ENCODE measurements around the gene TUBGCP6. TPM values are rescaled to one million over a fixed set of nuclear protein-coding genes. Genes with fewer than 3 reads are reported as not detected.

The TUBGCP6 gene
- total RNA-seq, 1 donor from 2014 or later = 58.1 TPM

DNA sequence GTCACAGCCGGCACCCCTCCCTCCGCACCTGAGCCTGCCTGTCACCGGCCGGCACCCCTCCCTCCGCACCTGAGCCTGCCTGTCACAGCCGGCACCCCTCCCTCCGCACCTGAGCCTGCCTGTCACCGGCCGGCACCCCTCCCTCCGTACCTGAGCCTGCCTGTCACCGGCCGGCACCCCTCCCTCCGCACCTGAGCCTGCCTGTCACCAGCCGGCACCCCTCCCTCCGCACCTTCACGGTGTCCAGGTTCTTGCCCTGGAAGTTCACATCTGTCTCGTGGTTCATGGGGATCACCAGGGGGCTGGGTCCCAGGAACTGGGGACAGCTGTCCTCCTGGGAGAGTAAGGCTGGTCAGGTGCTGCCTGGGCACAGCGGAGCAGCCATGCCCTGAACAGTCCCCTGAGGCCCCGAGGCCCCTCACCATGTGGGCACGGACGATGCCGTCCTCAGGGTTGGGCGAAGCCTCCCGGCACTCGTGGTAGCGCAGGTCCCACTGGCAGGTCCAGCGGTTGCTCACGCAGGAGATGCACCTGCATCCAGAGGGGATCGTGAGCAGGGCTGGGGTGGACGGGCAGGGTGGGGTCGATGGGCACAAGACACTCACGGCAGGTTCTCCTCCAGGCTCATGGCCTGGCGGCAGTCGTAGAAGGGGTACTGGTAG is 40.9 kb upstream of the TUBGCP6 start:
- Histone ChIP-seq H3K27me3 (no peaks in the 10 kb centered on the region), H3K27ac (no peak overlapping the region)

DNA sequence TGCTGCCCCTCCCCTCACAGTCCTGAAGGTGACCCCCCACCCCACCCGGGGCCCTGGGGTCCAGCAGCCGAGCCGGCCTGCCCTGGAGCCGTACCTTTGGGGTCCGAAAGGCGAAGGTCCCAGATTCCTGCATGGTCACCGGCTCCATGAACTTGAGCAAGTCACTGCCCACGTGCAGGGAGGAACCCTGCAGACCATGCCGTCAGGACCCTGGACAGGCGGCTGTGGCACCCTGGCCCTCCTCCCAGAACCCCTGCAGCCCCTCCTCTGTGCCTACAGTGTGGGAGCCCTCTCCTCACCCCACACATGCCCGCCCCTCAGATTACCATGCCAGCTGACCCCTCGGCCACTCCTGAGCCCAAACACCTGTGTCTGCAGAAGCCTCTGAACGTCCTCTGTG is 39.7 kb upstream of the TUBGCP6 start:
- no peaks in the 10 kb centered on the region for H3K27me3 ChIP-seq

More for the DNA sequence above, 40.9 kb upstream of the TUBGCP6 start:
- DNase-seq (ENCODE audit: low spot score in 2 of 2) = no peak
- intact Hi-C loops (cut with DNase I) = no loop called here
- Histone ChIP-seq H3K9me3 (no peaks in the 10 kb centered on the region), H3K4me3 (no peak overlapping the region), H3K4me1 (no peaks in the 10 kb centered on the region), H3K36me3 (peaks cover 91 to 94% of the 10 kb centered on the region in 2 donors)
- TF ChIP-seq, protein P1, sequence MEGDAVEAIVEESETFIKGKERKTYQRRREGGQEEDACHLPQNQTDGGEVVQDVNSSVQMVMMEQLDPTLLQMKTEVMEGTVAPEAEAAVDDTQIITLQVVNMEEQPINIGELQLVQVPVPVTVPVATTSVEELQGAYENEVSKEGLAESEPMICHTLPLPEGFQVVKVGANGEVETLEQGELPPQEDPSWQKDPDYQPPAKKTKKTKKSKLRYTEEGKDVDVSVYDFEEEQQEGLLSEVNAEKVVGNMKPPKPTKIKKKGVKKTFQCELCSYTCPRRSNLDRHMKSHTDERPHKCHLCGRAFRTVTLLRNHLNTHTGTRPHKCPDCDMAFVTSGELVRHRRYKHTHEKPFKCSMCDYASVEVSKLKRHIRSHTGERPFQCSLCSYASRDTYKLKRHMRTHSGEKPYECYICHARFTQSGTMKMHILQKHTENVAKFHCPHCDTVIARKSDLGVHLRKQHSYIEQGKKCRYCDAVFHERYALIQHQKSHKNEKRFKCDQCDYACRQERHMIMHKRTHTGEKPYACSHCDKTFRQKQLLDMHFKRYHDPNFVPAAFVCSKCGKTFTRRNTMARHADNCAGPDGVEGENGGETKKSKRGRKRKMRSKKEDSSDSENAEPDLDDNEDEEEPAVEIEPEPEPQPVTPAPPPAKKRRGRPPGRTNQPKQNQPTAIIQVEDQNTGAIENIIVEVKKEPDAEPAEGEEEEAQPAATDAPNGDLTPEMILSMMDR (IDR thresholded peaks at IDR 0.05) = no peak

DNA sequence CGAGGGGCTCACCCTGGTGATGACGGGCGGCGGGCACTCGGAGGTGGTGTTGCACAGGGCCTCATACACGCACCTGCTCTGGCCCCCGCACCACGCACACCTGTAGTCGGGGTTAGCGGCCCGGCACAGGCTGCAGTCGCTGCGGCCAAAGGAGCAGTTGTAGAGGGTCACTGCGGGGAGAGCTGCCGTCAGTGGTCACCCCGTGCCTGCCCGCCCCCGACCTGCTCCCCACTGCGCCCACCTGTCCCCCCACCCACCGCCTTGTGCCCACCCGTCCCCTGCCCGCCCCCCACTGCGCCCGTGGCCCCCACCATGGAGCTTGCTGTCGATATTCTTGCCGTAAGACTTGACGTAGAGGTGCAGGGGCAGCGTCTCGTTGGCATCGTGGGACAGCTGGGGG is 39.0 kb upstream of the TUBGCP6 start:
- H3K36me3 ChIP-seq = peaks cover 94 to 95% of the 10 kb centered on the region in 2 donors
- no peaks in the 10 kb centered on the region for H3K27me3 ChIP-seq
- DNase-seq (ENCODE audit: low spot score in 2 of 2) = no peak
- TF ChIP-seq, protein P1 (IDR thresholded peaks at IDR 0.05) = no peak
- no peak overlapping the region for H3K27ac ChIP-seq
- H3K9me3 ChIP-seq = no peaks in the 10 kb centered on the region
- H3K4me3 ChIP-seq = no peak overlapping the region
- intact Hi-C loops (cut with DNase I) = no loop called here
- H3K4me1 ChIP-seq = no peaks in the 10 kb centered on the region

More for the DNA sequence above, 39.7 kb upstream of the TUBGCP6 start:
- intact Hi-C loops (cut with DNase I) = no loop called here
- no peak for DNase-seq (ENCODE audit: low spot score in 2 of 2)
- TF ChIP-seq, protein P1 (IDR thresholded peaks at IDR 0.05) = no peak
- no peak overlapping the region for H3K27ac ChIP-seq
- H3K4me1 ChIP-seq = no peaks in the 10 kb centered on the region
- H3K4me3 ChIP-seq = no peak overlapping the region
- H3K36me3 ChIP-seq = peaks cover 94 to 95% of the 10 kb centered on the region in 2 donors
- H3K9me3 ChIP-seq = no peaks in the 10 kb centered on the region

DNA sequence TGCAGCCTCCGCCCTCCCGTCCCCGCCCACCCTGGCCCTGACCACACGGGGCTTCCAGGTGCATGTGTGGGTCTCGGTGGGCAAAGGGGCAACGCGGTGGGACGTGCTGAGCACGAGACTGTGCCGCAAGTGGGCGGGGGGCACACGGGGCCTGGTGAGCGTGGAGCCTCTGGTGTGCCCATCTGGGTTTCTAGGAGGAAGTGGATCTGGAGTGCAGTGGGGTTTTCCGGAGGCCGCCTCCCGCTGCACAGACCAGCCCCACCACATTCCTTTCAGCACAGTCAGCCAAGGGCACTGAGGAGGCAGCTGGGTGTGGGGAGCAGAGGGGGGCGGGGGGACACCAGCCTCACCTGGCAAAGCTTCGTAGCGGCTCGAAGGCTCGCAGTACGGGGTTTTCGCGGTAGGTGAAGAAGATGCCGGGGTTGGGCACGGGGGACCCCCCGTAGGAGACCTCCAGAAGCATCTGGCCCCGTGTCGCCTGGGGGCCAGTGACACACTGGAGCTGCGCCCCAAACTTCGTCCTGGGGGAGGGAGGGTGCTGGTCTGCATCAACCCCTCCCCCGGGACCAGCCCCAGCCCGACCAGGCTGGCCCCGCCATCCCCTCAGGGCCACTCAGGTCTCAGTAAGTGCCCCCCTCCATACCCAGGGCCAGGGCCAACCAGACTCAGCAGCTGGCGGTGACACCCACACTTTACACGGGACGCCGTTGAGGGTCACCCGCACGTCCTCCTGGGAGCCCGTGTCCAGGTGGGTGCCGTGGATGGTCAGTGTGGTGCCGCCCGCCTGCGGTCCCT is 37.7 kb upstream of the TUBGCP6 start:
- no peak overlapping the region for H3K27ac ChIP-seq
- no peaks in the 10 kb centered on the region for H3K4me1 ChIP-seq
- intact Hi-C loops (cut with DNase I) = no loop called here
- no peaks in the 10 kb centered on the region for H3K27me3 ChIP-seq
- DNase-seq (ENCODE audit: low spot score in 2 of 2) = no peak
- TF ChIP-seq, protein P1 (IDR thresholded peaks at IDR 0.05) = no peak
- peaks cover 94 to 95% of the 10 kb centered on the region in 2 donors for H3K36me3 ChIP-seq
- H3K4me3 ChIP-seq = no peak overlapping the region
- H3K9me3 ChIP-seq = no peaks in the 10 kb centered on the region

DNA sequence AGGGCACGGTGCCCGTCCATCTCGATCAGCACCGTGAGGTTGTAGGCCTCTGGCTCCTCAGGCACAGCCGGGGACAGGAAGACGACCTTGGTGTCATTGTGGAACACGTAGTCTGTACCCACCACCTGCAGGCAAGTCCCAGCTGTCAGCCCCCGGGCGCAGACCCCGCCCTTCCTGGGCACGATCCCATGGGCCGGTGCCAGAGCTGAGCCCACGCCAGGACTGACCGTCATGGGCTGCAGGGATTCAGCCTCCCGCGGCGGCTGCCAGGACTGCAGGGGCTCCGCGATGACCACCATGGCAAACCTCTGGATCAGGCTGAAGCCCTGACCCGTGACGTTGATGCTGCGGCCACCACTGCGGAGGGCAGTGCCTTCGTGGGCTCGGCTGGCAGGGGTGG is 37.1 kb upstream of the TUBGCP6 start:
- Histone ChIP-seq H3K4me1 (no peaks in the 10 kb centered on the region), H3K27me3 (no peaks in the 10 kb centered on the region), H3K9me3 (no peaks in the 10 kb centered on the region), H3K27ac (no peak overlapping the region), H3K36me3 (peaks cover 93 to 95% of the 10 kb centered on the region in 2 donors), H3K4me3 (no peak overlapping the region)
- no peak for DNase-seq (ENCODE audit: low spot score in 2 of 2)
- intact Hi-C loops (cut with DNase I) = no loop called here
- TF ChIP-seq, protein P1 (IDR thresholded peaks at IDR 0.05) = no peak

All from ascending aorta (tissue), 2 donors.